Thymus (tissue), 11 donors: ENCODE measurements around the gene CCN5. TPM values are rescaled to one million over a fixed set of nuclear protein-coding genes. Genes with fewer than 3 reads are reported as not detected.

ENCODE experiments used
- DNase-seq, 9 donors: peaks; one replicate each; pipeline ENCODE4 v3.0.0-alpha.2; 2013; ENCODE audit warnings: low spot score in 9 of 9, low read depth in 6 of 9, missing footprints in 1 of 9
- H3K27ac ChIP-seq, 2 donors: one replicate each; pipeline ENCODE4 v1.5.1; 2013; ENCODE audit warnings: control low read depth in 1 of 2, low read depth in 1 of 2, low read length in 1 of 2, mild to moderate bottlenecking in 1 of 2, moderate library complexity in 1 of 2
- H3K27me3 ChIP-seq, 2 donors: one replicate each; pipeline ENCODE4 v1.5.1; 2013; ENCODE audit warnings: low read length in 1 of 2; ENCODE audit not compliant: control insufficient read depth in 2 of 2, insufficient read depth in 1 of 2
- H3K36me3 ChIP-seq, 2 donors: one replicate each; pipeline ENCODE4 v1.5.1; 2013; ENCODE audit warnings: low read length in 1 of 2, mild to moderate bottlenecking in 1 of 2, moderate library complexity in 1 of 2; ENCODE audit not compliant: control insufficient read depth in 2 of 2, insufficient read depth in 2 of 2
- H3K4me1 ChIP-seq, 2 donors: one replicate each; pipeline ENCODE4 v1.5.1; 2013; ENCODE audit warnings: low read length in 2 of 2; ENCODE audit not compliant: control insufficient read depth in 2 of 2, insufficient read depth in 2 of 2
- H3K4me3 ChIP-seq, 2 donors: one replicate each; pipeline ENCODE4 v1.5.1; 2013; ENCODE audit warnings: low read length in 2 of 2, control low read depth in 1 of 2, mild to moderate bottlenecking in 1 of 2
- H3K9me3 ChIP-seq, 2 donors: one replicate each; pipeline ENCODE4 v1.5.1; 2013; ENCODE audit warnings: low read length in 1 of 2, mild to moderate bottlenecking in 1 of 2; ENCODE audit not compliant: control insufficient read depth in 2 of 2, insufficient read depth in 1 of 2
- WGBS: extraction: QIAGEN DNeasy Blood & Tissue Kit; methylation state at CpG from one replicate; pipeline ENCODE4 v1.1.7; 2013; 5-methylcytosine and 5-hydroxymethylcytosine counted together
- polyA plus RNA-seq: library from polyadenylated mRNA; stranded (reverse); fragments of 200-250 nt; gene quantifications from one replicate; pipeline ENCODE4 v1.2.3, GENCODE V29; 2013
- total RNA-seq: library from RNA; stranded (reverse); fragments of 120-200 nt; gene quantifications from one replicate; pipeline ENCODE4 v1.2.4, GENCODE V29; 2013
- donor health status: healthy.

CCN5 gene
- total and polyA plus RNA-seq, 2 donors, result 0.05 to 3.5 TPM

GRCh38 chr20:44768854-44769480, 53.8 kb downstream of the CCN5 start:
- Histone ChIP-seq H3K4me3 (no peak overlapping the region), H3K4me1 (no peaks in the 10 kb centered on the region), H3K27me3 (peaks cover 0 to 13% of the 10 kb centered on the region in 2 donors), H3K9me3 (no peaks in the 10 kb centered on the region), H3K36me3 (no peaks in the 10 kb centered on the region), H3K27ac (no peak overlapping the region)
- WGBS, result 63% methylated on average over 5 of the region's 5 CpGs
- no peak for DNase-seq

- no peaks in the 10 kb centered on the region for H3K9me3 ChIP-seq
Observed at GRCh38 chr20:44769481-44769863, 54.3 kb downstream of the CCN5 start.

GRCh38 chr20:44770484-44771171, 55.5 kb downstream of the CCN5 start:
- 81% methylated on average over 11 of the region's 11 CpGs for WGBS
- H3K27me3 ChIP-seq, result peaks cover 0 to 10% of the 10 kb centered on the region in 2 donors
- no peaks in the 10 kb centered on the region for H3K36me3 ChIP-seq
- DNase-seq, result no peak
- no peak overlapping the region for H3K27ac ChIP-seq
- H3K4me1 ChIP-seq, result no peaks in the 10 kb centered on the region
- H3K9me3 ChIP-seq, result no peaks in the 10 kb centered on the region
- H3K4me3 ChIP-seq, result no peak overlapping the region

More at GRCh38 chr20:44769481-44769863, 54.3 kb downstream of the CCN5 start:
- Histone ChIP-seq H3K27me3 (peaks cover 0 to 13% of the 10 kb centered on the region in 2 donors), H3K4me3 (no peak overlapping the region), H3K27ac (no peak overlapping the region), H3K36me3 (no peaks in the 10 kb centered on the region), H3K4me1 (no peaks in the 10 kb centered on the region)
- WGBS, result 59% methylated on average over 5 of the region's 5 CpGs
- DNase-seq, result no peak

GRCh38 chr20:44771172-44771535, 56.0 kb downstream of the CCN5 start:
- no peak for DNase-seq
- Histone ChIP-seq H3K36me3 (no peaks in the 10 kb centered on the region), H3K27me3 (peaks cover 0 to 10% of the 10 kb centered on the region in 2 donors), H3K4me1 (no peaks in the 10 kb centered on the region), H3K4me3 (no peak overlapping the region), H3K27ac (no peak overlapping the region), H3K9me3 (no peaks in the 10 kb centered on the region)
- 94% methylated on average over 8 of the region's 8 CpGs for WGBS

- H3K27me3 ChIP-seq, result peaks cover 0 to 8% of the 10 kb centered on the region in 2 donors
- no peaks in the 10 kb centered on the region for H3K36me3 ChIP-seq
- WGBS, result 73% methylated on average over 8 of the region's 8 CpGs
- no peak for DNase-seq
- H3K9me3 ChIP-seq, result no peaks in the 10 kb centered on the region
- H3K4me3 ChIP-seq, result no peak overlapping the region
- H3K27ac ChIP-seq, result no peak overlapping the region
- H3K4me1 ChIP-seq, result no peaks in the 10 kb centered on the region
Observed at GRCh38 chr20:44772636-44773035, 57.5 kb downstream of the CCN5 start.

GRCh38 chr20:44773070-44773829, 58.1 kb downstream of the CCN5 start:
- no peak for DNase-seq
- no peaks in the 10 kb centered on the region for H3K9me3 ChIP-seq
- no peak overlapping the region for H3K4me3 ChIP-seq
- no peaks in the 10 kb centered on the region for H3K36me3 ChIP-seq
- 62% methylated on average over 10 of the region's 10 CpGs for WGBS
- H3K27me3 ChIP-seq, result peaks cover 0 to 7% of the 10 kb centered on the region in 2 donors
- H3K4me1 ChIP-seq, result no peaks in the 10 kb centered on the region
- H3K27ac ChIP-seq, result no peak overlapping the region

- 28% methylated on average over 7 of the region's 7 CpGs for WGBS
- Histone ChIP-seq H3K36me3 (no peaks in the 10 kb centered on the region), H3K4me1 (no peaks in the 10 kb centered on the region), H3K4me3 (no peak overlapping the region), H3K27me3 (no peaks in the 10 kb centered on the region), H3K9me3 (no peaks in the 10 kb centered on the region), H3K27ac (no peak overlapping the region)
- DNase-seq, result peak in 4 of 9 donors; percentile 6 to 32 (median 14)
Observed at GRCh38 chr20:44776980-44777379, 61.8 kb downstream of the CCN5 start.
